Esophagus (tissue), 2 donors: ENCODE measurements around the gene CUX1. TPM values are rescaled to one million over a fixed set of nuclear protein-coding genes. Genes with fewer than 3 reads are reported as not detected.

Source experiments
- H3K27ac ChIP-seq, 2 donors: one replicate each; pipeline ENCODE4 v1.5.1; 2013; ENCODE audit warnings: low read depth in 2 of 2, mild to moderate bottlenecking in 2 of 2, inconsistent platforms in 1 of 2, low read length in 1 of 2, moderate library complexity in 1 of 2
- H3K27me3 ChIP-seq, 2 donors: one replicate each; pipeline ENCODE4 v1.6.1; 2013; ENCODE audit warnings: low read length in 2 of 2, control low read depth in 1 of 2, mild to moderate bottlenecking in 1 of 2; ENCODE audit not compliant: insufficient read depth in 2 of 2, control insufficient read depth in 1 of 2
- H3K36me3 ChIP-seq, 2 donors: one replicate each; pipeline ENCODE4 v1.6.1; 2013; ENCODE audit warnings: low read length in 1 of 2; ENCODE audit not compliant: control insufficient read depth in 2 of 2, insufficient read depth in 2 of 2
- H3K4me1 ChIP-seq, 2 donors: one replicate each; pipeline ENCODE4 v1.6.1; 2013; ENCODE audit warnings: low read length in 1 of 2; ENCODE audit not compliant: control insufficient read depth in 2 of 2, insufficient read depth in 2 of 2
- H3K4me3 ChIP-seq, 2 donors: one replicate each; pipeline ENCODE4 v1.5.1; 2013; ENCODE audit warnings: low read length in 2 of 2, mild to moderate bottlenecking in 2 of 2, low read depth in 1 of 2, moderate library complexity in 1 of 2
- H3K9me3 ChIP-seq, 2 donors: one replicate each; pipeline ENCODE4 v1.6.1; 2013; ENCODE audit warnings: mild to moderate bottlenecking in 2 of 2, low read depth in 1 of 2, low read length in 1 of 2, moderate library complexity in 1 of 2; ENCODE audit not compliant: control insufficient read depth in 2 of 2, insufficient read depth in 1 of 2
- WGBS, 2 donors: extraction: QIAGEN DNeasy Blood & Tissue Kit; methylation state at CpG; one replicate each; pipeline ENCODE4 v1.1.7; 2013; 5-methylcytosine and 5-hydroxymethylcytosine counted together
- polyA plus RNA-seq, 2 donors: library from polyadenylated mRNA; stranded (reverse); fragments of 200-250 nt; gene quantifications; one replicate each; pipeline ENCODE4 v1.2.3, GENCODE V29; 2013
- donor health status: healthy with polysubstance abuse.
- donor health status: Bipolar disorder and iron deficiency.

The CUX1 gene
- polyA plus RNA-seq, 2 donors = 19.6 to 21.7 TPM

- Histone ChIP-seq H3K9me3 (no peaks in the 10 kb centered on the region), H3K27me3 (no peaks in the 10 kb centered on the region), H3K4me1 (peaks cover 0 to 2% of the 10 kb centered on the region in 2 donors), H3K4me3 (no peak overlapping the region), H3K27ac (no peak overlapping the region), H3K36me3 (no peaks in the 10 kb centered on the region)
- WGBS, 2 donors = 88 to 91% methylated on average over 13 of the region's 13 CpGs
Measured at GRCh38 chr7:102262546-102262945, 445.1 kb downstream of the CUX1 start.

- Histone ChIP-seq H3K4me1 (peaks cover 0 to 2% of the 10 kb centered on the region in 2 donors), H3K9me3 (no peaks in the 10 kb centered on the region), H3K36me3 (no peaks in the 10 kb centered on the region), H3K27me3 (no peaks in the 10 kb centered on the region), H3K4me3 (no peak overlapping the region), H3K27ac (no peak overlapping the region)
- WGBS, 2 donors = 75 to 78% methylated on average over 13 of the region's 13 CpGs
Measured at GRCh38 chr7:102264367-102264891, 447.0 kb downstream of the CUX1 start.

- WGBS, 2 donors = 84 to 85% methylated on average over 14 of the region's 14 CpGs
- Histone ChIP-seq H3K27me3 (no peaks in the 10 kb centered on the region), H3K36me3 (no peaks in the 10 kb centered on the region), H3K27ac (no peak overlapping the region), H3K9me3 (no peaks in the 10 kb centered on the region), H3K4me1 (peaks cover 0 to 2% of the 10 kb centered on the region in 2 donors), H3K4me3 (no peak overlapping the region)
Measured at GRCh38 chr7:102266541-102266940, 449.1 kb downstream of the CUX1 start.

GRCh38 chr7:102268635-102269034 lies 451.2 kb downstream of the CUX1 start:
- H3K9me3 ChIP-seq = no peaks in the 10 kb centered on the region
- 81 to 84% methylated on average over 7 to 10 of the region's 10 CpGs for WGBS, 2 donors
- H3K36me3 ChIP-seq = no peaks in the 10 kb centered on the region
- H3K4me1 ChIP-seq = peaks cover 0 to 4% of the 10 kb centered on the region in 2 donors
- H3K27me3 ChIP-seq = no peaks in the 10 kb centered on the region
- H3K27ac ChIP-seq = no peak overlapping the region
- no peak overlapping the region for H3K4me3 ChIP-seq

GRCh38 chr7:102270178-102270887 lies 452.9 kb downstream of the CUX1 start:
- Histone ChIP-seq H3K36me3 (no peaks in the 10 kb centered on the region), H3K27me3 (no peaks in the 10 kb centered on the region), H3K4me3 (no peak overlapping the region), H3K4me1 (peaks cover 0 to 4% of the 10 kb centered on the region in 2 donors), H3K27ac (no peak overlapping the region), H3K9me3 (no peaks in the 10 kb centered on the region)
- WGBS, 2 donors = 75 to 79% methylated on average over 13 of the region's 13 CpGs

- Histone ChIP-seq H3K36me3 (no peaks in the 10 kb centered on the region), H3K27me3 (no peaks in the 10 kb centered on the region), H3K4me1 (peaks cover 0 to 3% of the 10 kb centered on the region in 2 donors), H3K9me3 (no peaks in the 10 kb centered on the region), H3K27ac (no peak overlapping the region), H3K4me3 (no peak overlapping the region)
- WGBS, 2 donors = 94 to 95% methylated on average over 10 of the region's 10 CpGs
Measured at GRCh38 chr7:102271158-102271798, 453.9 kb downstream of the CUX1 start.

GRCh38 chr7:102272075-102272916 lies 454.9 kb downstream of the CUX1 start:
- Histone ChIP-seq H3K4me1 (peaks cover 0 to 2% of the 10 kb centered on the region in 2 donors), H3K4me3 (no peak overlapping the region), H3K9me3 (no peaks in the 10 kb centered on the region), H3K27me3 (no peaks in the 10 kb centered on the region), H3K27ac (no peak overlapping the region), H3K36me3 (no peaks in the 10 kb centered on the region)
- WGBS, 2 donors = 41 to 43% methylated on average over 20 to 21 of the region's 21 CpGs

- Histone ChIP-seq H3K27me3 (no peaks in the 10 kb centered on the region), H3K4me3 (no peak overlapping the region), H3K36me3 (no peaks in the 10 kb centered on the region), H3K4me1 (peaks cover 0 to 2% of the 10 kb centered on the region in 2 donors), H3K27ac (no peak overlapping the region), H3K9me3 (no peaks in the 10 kb centered on the region)
- WGBS, 2 donors = 85 to 86% methylated on average over 16 of the region's 16 CpGs
Measured at GRCh38 chr7:102272917-102273748, 455.7 kb downstream of the CUX1 start.
